ENCODE data around the gene ELOB.

DNA sequence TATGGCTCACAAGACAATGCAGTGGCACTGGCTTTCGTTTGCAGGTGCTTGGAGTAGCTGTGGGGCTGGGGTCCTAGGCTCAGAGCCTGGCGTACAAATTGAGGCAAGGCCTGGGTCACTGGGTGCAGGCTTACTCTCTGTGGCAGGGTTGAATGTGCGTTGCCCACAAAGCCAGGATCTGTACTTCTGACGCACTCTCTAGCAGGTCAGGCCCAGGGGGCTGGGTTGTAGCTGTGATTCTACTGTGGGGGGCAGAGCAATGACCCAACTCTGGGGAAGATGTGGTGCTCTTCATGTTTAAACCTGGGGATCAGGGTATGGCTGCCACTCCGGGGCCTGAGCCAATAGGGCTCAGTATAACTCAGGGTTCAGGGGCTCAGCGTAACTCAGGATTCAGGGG lies 33.6 kb upstream of the ELOB start:
- no peak for TF ChIP-seq EZH2 (IDR thresholded peaks at IDR 0.05; ENCODE audit: borderline replicate concordance, control insufficient read depth, low read depth, low read length)
- TF ChIP-seq CBFB (IDR thresholded peaks at IDR 0.05; ENCODE audit: low read depth), result no peak
- TF ChIP-seq, protein P1, sequence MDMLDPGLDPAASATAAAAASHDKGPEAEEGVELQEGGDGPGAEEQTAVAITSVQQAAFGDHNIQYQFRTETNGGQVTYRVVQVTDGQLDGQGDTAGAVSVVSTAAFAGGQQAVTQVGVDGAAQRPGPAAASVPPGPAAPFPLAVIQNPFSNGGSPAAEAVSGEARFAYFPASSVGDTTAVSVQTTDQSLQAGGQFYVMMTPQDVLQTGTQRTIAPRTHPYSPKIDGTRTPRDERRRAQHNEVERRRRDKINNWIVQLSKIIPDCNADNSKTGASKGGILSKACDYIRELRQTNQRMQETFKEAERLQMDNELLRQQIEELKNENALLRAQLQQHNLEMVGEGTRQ (IDR thresholded peaks at IDR 0.05; ENCODE audit: borderline replicate concordance, low read depth, low read length), result no peak
- TF ChIP-seq SP1 (IDR thresholded peaks at IDR 0.05; ENCODE audit: low read depth, low read length), result no peak
- TF ChIP-seq ESRRA (IDR thresholded peaks at IDR 0.05; ENCODE audit: low read length), result no peak
- no peak for TF ChIP-seq POLR2A (IDR thresholded peaks at IDR 0.05; ENCODE audit: low read depth, low read length)
- TF ChIP-seq SUPT20H (IDR thresholded peaks at IDR 0.05; ENCODE audit: borderline replicate concordance, control insufficient read depth, low read depth, low read length), result no peak
